ENCODE data around the gene RASGRF2. TPM values are rescaled to one million over a fixed set of nuclear protein-coding genes. Genes with fewer than 3 reads are reported as not detected.
A peak's percentile ranks its signal among the peaks of the same experiment; 100 is the strongest.

The RASGRF2 gene
- total and polyA plus RNA-seq, 8 donors: 0.63 to 9.0 (median 4.0) TPM

GRCh38 chr5:81228084-81228483 lies 267.9 kb downstream of the RASGRF2 start:
- no peak overlapping the region for H3K27ac ChIP-seq
- no peak overlapping the region for H3K4me3 ChIP-seq
- H3K4me1 ChIP-seq: peaks cover 0 to 14% (median 10%) of the 10 kb centered on the region in 4 donors
- no peak for DNase-seq
- no peaks in the 10 kb centered on the region for H3K27me3 ChIP-seq
- WGBS, 5 donors: 64 to 75% (median 67%) methylated on average over 4 of the region's 4 CpGs
- H3K9me3 ChIP-seq: no peaks in the 10 kb centered on the region
- no peaks in the 10 kb centered on the region for H3K36me3 ChIP-seq
- intact Hi-C loops (cut with DNase I; ENCODE audit: low total_unique reads): no loop called here
- TF ChIP-seq CTCF (IDR thresholded peaks at IDR 0.05): no peak
- no peak for TF ChIP-seq POLR2AphosphoS5 (IDR thresholded peaks at IDR 0.05)
- TF ChIP-seq EP300 (IDR thresholded peaks at IDR 0.05): no peak
- TF ChIP-seq POLR2A (IDR thresholded peaks at IDR 0.05): no peak

- intact Hi-C loops (cut with DNase I; ENCODE audit: low total_unique reads): no loop called here
- Histone ChIP-seq H3K9me3 (no peaks in the 10 kb centered on the region), H3K27me3 (no peaks in the 10 kb centered on the region), H3K4me1 (peaks cover 3 to 33% (median 27%) of the 10 kb centered on the region in 4 donors), H3K27ac (no peak overlapping the region), H3K4me3 (no peak overlapping the region), H3K36me3 (no peaks in the 10 kb centered on the region)
- no peak for DNase-seq
- 72 to 89% (median 86%) methylated on average over 8 of the region's 8 CpGs for WGBS, 5 donors
- no peak for TF ChIP-seq POLR2AphosphoS5 (IDR thresholded peaks at IDR 0.05)
- no peak for TF ChIP-seq POLR2A (IDR thresholded peaks at IDR 0.05)
Measured at GRCh38 chr5:81230416-81230815, 270.3 kb downstream of the RASGRF2 start.

- WGBS, 5 donors: 47 to 69% (median 66%) methylated on average over 11 to 12 of the region's 12 CpGs
- intact Hi-C loops (cut with DNase I; ENCODE audit: low total_unique reads): no loop called here
- H3K4me3 ChIP-seq: peak overlapping the region; percentile 30 to 42 (median 38)
- peak overlapping the region; percentile 47 to 85 (median 73) for H3K27ac ChIP-seq
- no peaks in the 10 kb centered on the region for H3K36me3 ChIP-seq
- peaks cover 3 to 43% (median 32%) of the 10 kb centered on the region in 4 donors for H3K4me1 ChIP-seq
- DNase-seq: peak in 1 of 2 donors; percentile 62
- H3K9me3 ChIP-seq: no peaks in the 10 kb centered on the region
- H3K27me3 ChIP-seq: no peaks in the 10 kb centered on the region
- peak in 2 of 3 donors; percentile 49 to 58 for TF ChIP-seq POLR2AphosphoS5 (IDR thresholded peaks at IDR 0.05)
- no peak for TF ChIP-seq CTCF (IDR thresholded peaks at IDR 0.05)
- TF ChIP-seq POLR2A (IDR thresholded peaks at IDR 0.05): no peak
Measured at GRCh38 chr5:81232464-81233079, 272.4 kb downstream of the RASGRF2 start.

- Histone ChIP-seq H3K27me3 (no peaks in the 10 kb centered on the region), H3K4me3 (peak within 1 kb of the TSS; percentile 30 to 42 (median 38)), H3K4me1 (peaks cover 3 to 43% (median 32%) of the 10 kb centered on the region in 4 donors), H3K27ac (peak within 1 kb of the TSS; percentile 47 to 85 (median 73)), H3K9me3 (no peaks in the 10 kb centered on the region), H3K36me3 (no peaks in the 10 kb centered on the region)
- intact Hi-C loops (cut with DNase I; ENCODE audit: low total_unique reads): no loop called here
- DNase-seq: peak; percentile 84 to 91
- TF ChIP-seq CTCF (IDR thresholded peaks at IDR 0.05) (no peak), EP300 (IDR thresholded peaks at IDR 0.05) (no peak), POLR2A (IDR thresholded peaks at IDR 0.05) (no peak), POLR2AphosphoS5 (IDR thresholded peaks at IDR 0.05) (peak; percentile 54 to 82 (median 71))
- WGBS, 5 donors: 2 to 10% (median 7%) methylated on average over 8 to 28 of the region's 28 CpGs
Measured at GRCh38 chr5:81233080-81233634, 273.0 kb downstream of the RASGRF2 start, which contains the start of gene CKMT2. CKMT2 (plus strand) TSS chr5:81233322; CDS start chr5:81251133, 17,811 bp downstream.

GRCh38 chr5:81234299-81234698 lies 274.1 kb downstream of the RASGRF2 start:
- no peak for DNase-seq
- intact Hi-C loops (cut with DNase I; ENCODE audit: low total_unique reads): no loop called here
- Histone ChIP-seq H3K27ac (peak overlapping the region in 4 of 5 donors; percentile 34 to 85 (median 61)), H3K4me1 (peaks cover 3 to 43% (median 32%) of the 10 kb centered on the region in 4 donors), H3K4me3 (no peak overlapping the region), H3K27me3 (no peaks in the 10 kb centered on the region), H3K36me3 (no peaks in the 10 kb centered on the region), H3K9me3 (no peaks in the 10 kb centered on the region)
- WGBS, 5 donors: 83 to 93% (median 90%) methylated on average over 7 of the region's 7 CpGs
- TF ChIP-seq POLR2AphosphoS5 (IDR thresholded peaks at IDR 0.05) (no peak), EP300 (IDR thresholded peaks at IDR 0.05) (no peak), POLR2A (IDR thresholded peaks at IDR 0.05) (no peak), CTCF (IDR thresholded peaks at IDR 0.05) (no peak)
